HepG2 (cell line): ENCODE measurements around the gene LRRC3C. TPM values are rescaled to one million over a fixed set of nuclear protein-coding genes. Genes with fewer than 3 reads are reported as not detected.

Experiments used
- BRCA1 ChIP-seq: sonication (generic); formaldehyde crosslinking; IDR thresholded peaks from 2 replicates; pipeline ENCODE4 v1.4.0; 2020; ENCODE audit warnings: missing genetic modification reagents
- ELF1 ChIP-seq: sonication (generic); formaldehyde crosslinking; IDR thresholded peaks from 2 replicates; pipeline ENCODE4 v1.4.0; 2020; ENCODE audit warnings: missing genetic modification reagents
- EP300 ChIP-seq, 3 experiments: sonication (generic) in 1 of 3; formaldehyde crosslinking in 1 of 3; IDR thresholded peaks; 2 replicates each; pipeline versions ENCODE4 v1.5.1 to v1.6.1; 2011 to 2020; ENCODE audit warnings: low read depth in 2 of 3, low read length in 2 of 3, borderline replicate concordance in 1 of 3, improper control_type of control experiment in 1 of 3, mild to moderate bottlenecking in 1 of 3, missing genetic modification reagents in 1 of 3, moderate library complexity in 1 of 3
- GFI1 ChIP-seq: sonication (generic); formaldehyde crosslinking; IDR thresholded peaks from 2 replicates; pipeline ENCODE4 v1.5.0; 2020; ENCODE audit warnings: missing genetic modification reagents, mild to moderate bottlenecking, borderline replicate concordance
- HMG20B ChIP-seq: conservative IDR thresholded peaks from 2 replicates; pipeline ENCODE4 v1.6.1; 2016; ENCODE audit warnings: missing genetic modification reagents, missing compliant biosample characterization
- IKZF4 ChIP-seq: sonication (generic); formaldehyde crosslinking; IDR thresholded peaks from 2 replicates; pipeline ENCODE4 v1.5.1; 2020; ENCODE audit warnings: borderline replicate concordance, mild to moderate bottlenecking, low read depth, missing genetic modification reagents; ENCODE audit errors: not compliant biosample characterization
- PLRG1 ChIP-seq: fragments of 450-650 bp; conservative IDR thresholded peaks from 2 replicates; pipeline ENCODE4 v1.6.1; 2016
- PRPF4 ChIP-seq: fragments of 200-400 bp; formaldehyde crosslinking; IDR thresholded peaks from 2 replicates; pipeline ENCODE4 v1.6.1; 2016; ENCODE audit warnings: low read length, low read depth; ENCODE audit not compliant: poor library complexity, severe bottlenecking
- RARA ChIP-seq: IDR thresholded peaks from 2 replicates; pipeline ENCODE4 v1.6.1; 2016; ENCODE audit warnings: missing genetic modification reagents, missing compliant biosample characterization
- YEATS2 ChIP-seq: sonication (generic); formaldehyde crosslinking; IDR thresholded peaks from 2 replicates; pipeline ENCODE4 v1.4.0; 2020; ENCODE audit warnings: missing genetic modification reagents, borderline replicate concordance
- ZBTB3 ChIP-seq: sonication (generic); formaldehyde crosslinking; IDR thresholded peaks from 2 replicates; pipeline ENCODE4 v1.4.0; 2020; ENCODE audit warnings: low read depth, mild to moderate bottlenecking, moderate library complexity, missing genetic modification reagents, borderline replicate concordance
- ZC3H13 ChIP-seq: sonication (generic); formaldehyde crosslinking; IDR thresholded peaks from 2 replicates; pipeline ENCODE4 v1.8.1; 2023; ENCODE audit warnings: mild to moderate bottlenecking, missing genetic modification reagents, moderate library complexity
- polyA plus RNA-seq, 8 experiments: library from polyadenylated mRNA; depleted of rRNA in 3 of 8; stranded (reverse) in 7 of 8; unstranded in 1 of 8; fragments of >200 nt; fragmentation: Illumina TruSeq in 4 of 8; extraction: Trizol in 4 of 8; gene quantifications; 2 replicates each; pipeline versions ENCODE4 v1.2.1 to v1.2.3, GENCODE V29; 2011 to 2016; ENCODE audit warnings: low read depth in 4 of 8, missing spikeins in 1 of 8, mixed read lengths in 1 of 8; ENCODE audit not compliant: insufficient read depth in 1 of 8
- total RNA-seq, 5 experiments: library from RNA; depleted of rRNA; stranded (reverse); fragments of >200 nt; fragmentation: Illumina TruSeq; extraction: Trizol; gene quantifications; 2 replicates each; pipeline ENCODE4 v1.2.3, GENCODE V29; 2016; ENCODE audit warnings: low read depth in 1 of 5
- TF ChIP-seq, protein P1 (sequence below): sonication (generic); formaldehyde crosslinking; IDR thresholded peaks from 2 replicates; pipeline ENCODE4 v1.5.0; 2020; ENCODE audit warnings: missing genetic modification reagents
- TF ChIP-seq, protein P2 (sequence below): sonication (generic); IDR thresholded peaks from 2 replicates; pipeline ENCODE4 v1.6.1; 2016; ENCODE audit warnings: low read depth, borderline replicate concordance
- TF ChIP-seq, protein P3 (sequence below): sonication (generic); formaldehyde crosslinking; IDR thresholded peaks from 2 replicates; pipeline ENCODE4 v1.4.0; 2020; ENCODE audit warnings: missing genetic modification reagents
- TF ChIP-seq, protein P4 (sequence below): sonication (generic); formaldehyde crosslinking; IDR thresholded peaks from 2 replicates; pipeline ENCODE4 v1.4.0; 2020; ENCODE audit warnings: missing genetic modification reagents

The LRRC3C gene
- total and polyA plus RNA-seq, 2 of the 13 experiments (the other 11 are each of a cell fraction or from before 2014, with no cell fraction given): 0.17 TPM; not detected in 1

DNA sequence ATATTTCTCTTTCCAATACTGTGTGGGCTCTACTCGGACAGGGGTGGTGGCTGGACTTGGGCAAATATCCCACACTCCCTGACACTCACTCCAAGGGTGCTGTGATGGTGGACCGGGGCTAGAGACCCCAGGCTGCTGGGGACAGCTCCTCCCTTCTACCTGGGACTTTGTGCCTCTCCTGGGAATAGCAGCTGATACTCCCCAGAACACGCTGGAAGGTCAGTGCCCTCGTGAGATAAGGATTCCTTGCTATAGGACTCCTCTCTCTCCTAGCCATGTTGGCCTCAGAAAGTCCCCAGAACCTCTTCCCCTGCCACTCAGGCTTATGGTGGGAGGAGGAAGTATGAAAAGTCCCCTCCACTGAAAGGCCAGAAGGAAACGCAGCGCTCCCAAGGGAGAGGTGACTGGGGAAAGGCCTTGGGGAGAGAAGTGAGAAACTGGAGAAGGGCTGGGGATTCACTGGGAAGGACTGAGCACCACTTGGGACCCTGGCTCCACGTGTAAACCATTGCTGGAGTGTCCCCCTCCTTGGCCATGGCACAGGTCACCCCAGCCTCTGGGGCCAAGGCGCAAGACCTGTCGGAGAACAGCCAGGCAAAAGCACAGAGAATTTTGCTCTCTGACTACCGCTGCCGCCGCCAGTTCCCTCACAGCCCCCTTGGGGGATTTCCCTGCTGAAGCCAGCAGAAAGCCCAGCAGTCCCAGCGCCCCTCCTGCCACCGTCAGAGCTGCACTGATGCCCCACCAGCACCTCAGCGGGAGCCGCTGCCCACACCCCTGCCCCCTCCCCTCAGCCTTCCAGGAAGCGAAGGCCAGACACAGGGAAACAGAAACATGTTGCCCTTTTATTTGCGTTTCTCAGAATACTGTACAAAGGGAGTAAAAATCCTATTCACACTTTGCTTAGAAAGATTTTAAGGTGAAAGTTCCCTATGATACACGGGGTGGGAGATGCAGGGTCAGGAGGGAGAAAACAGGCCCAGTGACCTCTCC lies 7.0 kb upstream of the LRRC3C start (continued):
- TF ChIP-seq, protein P1, sequence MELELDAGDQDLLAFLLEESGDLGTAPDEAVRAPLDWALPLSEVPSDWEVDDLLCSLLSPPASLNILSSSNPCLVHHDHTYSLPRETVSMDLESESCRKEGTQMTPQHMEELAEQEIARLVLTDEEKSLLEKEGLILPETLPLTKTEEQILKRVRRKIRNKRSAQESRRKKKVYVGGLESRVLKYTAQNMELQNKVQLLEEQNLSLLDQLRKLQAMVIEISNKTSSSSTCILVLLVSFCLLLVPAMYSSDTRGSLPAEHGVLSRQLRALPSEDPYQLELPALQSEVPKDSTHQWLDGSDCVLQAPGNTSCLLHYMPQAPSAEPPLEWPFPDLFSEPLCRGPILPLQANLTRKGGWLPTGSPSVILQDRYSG (CRISPR knock-in tag): no peak
- no peak for TF ChIP-seq EP300 (IDR thresholded peaks at IDR 0.05; ENCODE audit: low read depth in 2 of 2, low read length in 2 of 2)
- TF ChIP-seq EP300 (CRISPR knock-in tag; IDR thresholded peaks at IDR 0.05; ENCODE audit: borderline replicate concordance): no peak
- no peak for TF ChIP-seq BRCA1 (CRISPR knock-in tag)
- TF ChIP-seq ZC3H13 (CRISPR knock-in tag): peak; percentile 82
- no peak for TF ChIP-seq ZBTB3
- no peak for TF ChIP-seq GFI1 (CRISPR knock-in tag)
- TF ChIP-seq IKZF4 (CRISPR knock-in tag): no peak
- TF ChIP-seq HMG20B: no peak
- TF ChIP-seq, protein P2, sequence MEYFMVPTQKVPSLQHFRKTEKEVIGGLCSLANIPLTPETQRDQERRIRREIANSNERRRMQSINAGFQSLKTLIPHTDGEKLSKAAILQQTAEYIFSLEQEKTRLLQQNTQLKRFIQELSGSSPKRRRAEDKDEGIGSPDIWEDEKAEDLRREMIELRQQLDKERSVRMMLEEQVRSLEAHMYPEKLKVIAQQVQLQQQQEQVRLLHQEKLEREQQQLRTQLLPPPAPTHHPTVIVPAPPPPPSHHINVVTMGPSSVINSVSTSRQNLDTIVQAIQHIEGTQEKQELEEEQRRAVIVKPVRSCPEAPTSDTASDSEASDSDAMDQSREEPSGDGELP: peak; percentile 64
- no peak for TF ChIP-seq YEATS2 (CRISPR knock-in tag)
- TF ChIP-seq, protein P3, sequence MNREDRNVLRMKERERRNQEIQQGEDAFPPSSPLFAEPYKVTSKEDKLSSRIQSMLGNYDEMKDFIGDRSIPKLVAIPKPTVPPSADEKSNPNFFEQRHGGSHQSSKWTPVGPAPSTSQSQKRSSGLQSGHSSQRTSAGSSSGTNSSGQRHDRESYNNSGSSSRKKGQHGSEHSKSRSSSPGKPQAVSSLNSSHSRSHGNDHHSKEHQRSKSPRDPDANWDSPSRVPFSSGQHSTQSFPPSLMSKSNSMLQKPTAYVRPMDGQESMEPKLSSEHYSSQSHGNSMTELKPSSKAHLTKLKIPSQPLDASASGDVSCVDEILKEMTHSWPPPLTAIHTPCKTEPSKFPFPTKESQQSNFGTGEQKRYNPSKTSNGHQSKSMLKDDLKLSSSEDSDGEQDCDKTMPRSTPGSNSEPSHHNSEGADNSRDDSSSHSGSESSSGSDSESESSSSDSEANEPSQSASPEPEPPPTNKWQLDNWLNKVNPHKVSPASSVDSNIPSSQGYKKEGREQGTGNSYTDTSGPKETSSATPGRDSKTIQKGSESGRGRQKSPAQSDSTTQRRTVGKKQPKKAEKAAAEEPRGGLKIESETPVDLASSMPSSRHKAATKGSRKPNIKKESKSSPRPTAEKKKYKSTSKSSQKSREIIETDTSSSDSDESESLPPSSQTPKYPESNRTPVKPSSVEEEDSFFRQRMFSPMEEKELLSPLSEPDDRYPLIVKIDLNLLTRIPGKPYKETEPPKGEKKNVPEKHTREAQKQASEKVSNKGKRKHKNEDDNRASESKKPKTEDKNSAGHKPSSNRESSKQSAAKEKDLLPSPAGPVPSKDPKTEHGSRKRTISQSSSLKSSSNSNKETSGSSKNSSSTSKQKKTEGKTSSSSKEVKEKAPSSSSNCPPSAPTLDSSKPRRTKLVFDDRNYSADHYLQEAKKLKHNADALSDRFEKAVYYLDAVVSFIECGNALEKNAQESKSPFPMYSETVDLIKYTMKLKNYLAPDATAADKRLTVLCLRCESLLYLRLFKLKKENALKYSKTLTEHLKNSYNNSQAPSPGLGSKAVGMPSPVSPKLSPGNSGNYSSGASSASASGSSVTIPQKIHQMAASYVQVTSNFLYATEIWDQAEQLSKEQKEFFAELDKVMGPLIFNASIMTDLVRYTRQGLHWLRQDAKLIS (CRISPR knock-in tag): no peak
- TF ChIP-seq PLRG1: no peak
- no peak for TF ChIP-seq PRPF4
- TF ChIP-seq RARA (CRISPR knock-in tag): peak; percentile 84
- peak; percentile 44; the same call in 1 of the 2 replicates for TF ChIP-seq ELF1 (CRISPR knock-in tag)
- TF ChIP-seq, protein P4, sequence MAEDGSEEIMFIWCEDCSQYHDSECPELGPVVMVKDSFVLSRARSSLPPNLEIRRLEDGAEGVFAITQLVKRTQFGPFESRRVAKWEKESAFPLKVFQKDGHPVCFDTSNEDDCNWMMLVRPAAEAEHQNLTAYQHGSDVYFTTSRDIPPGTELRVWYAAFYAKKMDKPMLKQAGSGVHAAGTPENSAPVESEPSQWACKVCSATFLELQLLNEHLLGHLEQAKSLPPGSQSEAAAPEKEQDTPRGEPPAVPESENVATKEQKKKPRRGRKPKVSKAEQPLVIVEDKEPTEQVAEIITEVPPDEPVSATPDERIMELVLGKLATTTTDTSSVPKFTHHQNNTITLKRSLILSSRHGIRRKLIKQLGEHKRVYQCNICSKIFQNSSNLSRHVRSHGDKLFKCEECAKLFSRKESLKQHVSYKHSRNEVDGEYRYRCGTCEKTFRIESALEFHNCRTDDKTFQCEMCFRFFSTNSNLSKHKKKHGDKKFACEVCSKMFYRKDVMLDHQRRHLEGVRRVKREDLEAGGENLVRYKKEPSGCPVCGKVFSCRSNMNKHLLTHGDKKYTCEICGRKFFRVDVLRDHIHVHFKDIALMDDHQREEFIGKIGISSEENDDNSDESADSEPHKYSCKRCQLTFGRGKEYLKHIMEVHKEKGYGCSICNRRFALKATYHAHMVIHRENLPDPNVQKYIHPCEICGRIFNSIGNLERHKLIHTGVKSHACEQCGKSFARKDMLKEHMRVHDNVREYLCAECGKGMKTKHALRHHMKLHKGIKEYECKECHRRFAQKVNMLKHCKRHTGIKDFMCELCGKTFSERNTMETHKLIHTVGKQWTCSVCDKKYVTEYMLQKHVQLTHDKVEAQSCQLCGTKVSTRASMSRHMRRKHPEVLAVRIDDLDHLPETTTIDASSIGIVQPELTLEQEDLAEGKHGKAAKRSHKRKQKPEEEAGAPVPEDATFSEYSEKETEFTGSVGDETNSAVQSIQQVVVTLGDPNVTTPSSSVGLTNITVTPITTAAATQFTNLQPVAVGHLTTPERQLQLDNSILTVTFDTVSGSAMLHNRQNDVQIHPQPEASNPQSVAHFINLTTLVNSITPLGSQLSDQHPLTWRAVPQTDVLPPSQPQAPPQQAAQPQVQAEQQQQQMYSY (CRISPR knock-in tag): no peak
